Mucosa of rectum (tissue), 2 donors: Measurements from ENCODE around the gene FARSA.

Experiments
- H3K27ac ChIP-seq, 2 donors: one replicate each; pipeline ENCODE4 v1.7.0; 2013; ENCODE audit warnings: inconsistent platforms in 2 of 2, low read depth in 2 of 2, low read length in 2 of 2
- H3K27me3 ChIP-seq, 2 donors: one replicate each; pipeline ENCODE4 v1.7.0; 2013; ENCODE audit warnings: low read length in 2 of 2; ENCODE audit not compliant: control insufficient read depth in 2 of 2, insufficient read depth in 2 of 2
- H3K36me3 ChIP-seq, 2 donors: one replicate each; pipeline ENCODE4 v1.7.0; 2013; ENCODE audit warnings: low read length in 2 of 2; ENCODE audit not compliant: control insufficient read depth in 2 of 2, insufficient read depth in 2 of 2
- H3K4me1 ChIP-seq, 2 donors: one replicate each; pipeline ENCODE4 v1.7.0; 2013; ENCODE audit warnings: low read length in 2 of 2, mild to moderate bottlenecking in 1 of 2; ENCODE audit not compliant: control insufficient read depth in 2 of 2, insufficient read depth in 2 of 2
- H3K4me3 ChIP-seq, 2 donors: one replicate each; pipeline ENCODE4 v1.7.0; 2013; ENCODE audit warnings: low read length in 2 of 2
- H3K9ac ChIP-seq, 2 donors: one replicate each; pipeline ENCODE4 v1.7.0; 2013; ENCODE audit warnings: low read length in 2 of 2, low read depth in 1 of 2, mild to moderate bottlenecking in 1 of 2
- H3K9me3 ChIP-seq, 2 donors: one replicate each; pipeline ENCODE4 v1.7.0; 2013; ENCODE audit warnings: low read length in 2 of 2; ENCODE audit not compliant: control insufficient read depth in 2 of 2
- donor health status: healthy.
- donor health status: Normal muscosa, but diverticular disease.

The FARSA gene

GRCh38 chr19:12937927-12938778 is 4.6 kb upstream of the FARSA start, which contains the start of gene CALR:
Gene CALR, plus strand, starts transcription at chr19:12938609. Its CDS starts 71 bp downstream, at chr19:12938680.
- Histone ChIP-seq H3K9ac (peak within 1 kb of the TSS; percentile 95 to 97), H3K27me3 (no peaks in the 10 kb centered on the region), H3K4me1 (peaks cover 25 to 27% of the 10 kb centered on the region in 2 donors), H3K27ac (peak within 1 kb of the TSS; percentile 91 to 93), H3K4me3 (peak within 1 kb of the TSS; percentile 87 to 98), H3K36me3 (peaks cover 22 to 31% of the 10 kb centered on the region in 2 donors), H3K9me3 (no peaks in the 10 kb centered on the region)

GRCh38 chr19:12937093-12937926 is 3.8 kb upstream of the FARSA start:
- peak overlapping the region; percentile 48 to 52 for H3K9ac ChIP-seq
- H3K9me3 ChIP-seq, result no peaks in the 10 kb centered on the region
- peak overlapping the region; percentile 60 to 74 for H3K4me3 ChIP-seq
- H3K4me1 ChIP-seq, result peaks cover 32 to 35% of the 10 kb centered on the region in 2 donors
- peak overlapping the region; percentile 6 to 68 for H3K27ac ChIP-seq
- peaks cover 21 to 24% of the 10 kb centered on the region in 2 donors for H3K36me3 ChIP-seq
- no peaks in the 10 kb centered on the region for H3K27me3 ChIP-seq

DNA sequence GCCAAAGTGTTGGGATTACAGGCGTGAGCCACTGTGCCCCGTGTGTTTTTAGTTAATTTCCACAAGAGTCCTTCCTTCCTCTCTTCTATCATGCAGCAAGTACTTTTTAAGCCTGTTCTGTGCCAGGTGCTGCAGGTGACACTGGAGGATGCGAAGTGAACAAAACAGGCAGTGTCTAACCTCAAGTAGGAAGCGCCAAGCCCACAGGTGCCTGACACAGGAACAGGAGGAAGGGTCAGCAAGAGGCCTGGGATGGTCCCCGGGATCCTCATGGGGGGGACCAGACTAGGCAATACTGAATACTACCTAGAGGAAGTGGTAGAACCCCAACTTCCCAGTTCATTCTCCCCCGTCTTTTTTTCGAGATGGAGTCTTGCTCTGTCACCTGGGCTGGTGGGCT is 3.1 kb upstream of the FARSA start:
- Histone ChIP-seq H3K9me3 (no peaks in the 10 kb centered on the region), H3K9ac (no peak overlapping the region), H3K4me3 (no peak overlapping the region), H3K27ac (no peak overlapping the region), H3K4me1 (peaks cover 33 to 37% of the 10 kb centered on the region in 2 donors), H3K27me3 (no peaks in the 10 kb centered on the region), H3K36me3 (peaks cover 17 to 18% of the 10 kb centered on the region in 2 donors)

- peaks cover 7% of the 10 kb centered on the region in 2 donors for H3K36me3 ChIP-seq
- H3K4me1 ChIP-seq, result peaks cover 27% of the 10 kb centered on the region in 2 donors
- no peak overlapping the region for H3K27ac ChIP-seq
- no peaks in the 10 kb centered on the region for H3K9me3 ChIP-seq
- no peaks in the 10 kb centered on the region for H3K27me3 ChIP-seq
- no peak overlapping the region for H3K4me3 ChIP-seq
- no peak overlapping the region for H3K9ac ChIP-seq
Observed at GRCh38 chr19:12935071-12935470, 1.6 kb upstream of the FARSA start.

- Histone ChIP-seq H3K27ac (peak overlapping the region in 1 of 2 donors; percentile 85), H3K9ac (peak overlapping the region; percentile 94 to 95), H3K4me1 (peaks cover 12 to 15% of the 10 kb centered on the region in 2 donors), H3K9me3 (no peaks in the 10 kb centered on the region), H3K27me3 (no peaks in the 10 kb centered on the region), H3K36me3 (peaks cover 11 to 21% of the 10 kb centered on the region in 2 donors), H3K4me3 (peak overlapping the region; percentile 87 to 99)
Observed at GRCh38 chr19:12932392-12933286, 872 bp downstream of the FARSA start.

DNA sequence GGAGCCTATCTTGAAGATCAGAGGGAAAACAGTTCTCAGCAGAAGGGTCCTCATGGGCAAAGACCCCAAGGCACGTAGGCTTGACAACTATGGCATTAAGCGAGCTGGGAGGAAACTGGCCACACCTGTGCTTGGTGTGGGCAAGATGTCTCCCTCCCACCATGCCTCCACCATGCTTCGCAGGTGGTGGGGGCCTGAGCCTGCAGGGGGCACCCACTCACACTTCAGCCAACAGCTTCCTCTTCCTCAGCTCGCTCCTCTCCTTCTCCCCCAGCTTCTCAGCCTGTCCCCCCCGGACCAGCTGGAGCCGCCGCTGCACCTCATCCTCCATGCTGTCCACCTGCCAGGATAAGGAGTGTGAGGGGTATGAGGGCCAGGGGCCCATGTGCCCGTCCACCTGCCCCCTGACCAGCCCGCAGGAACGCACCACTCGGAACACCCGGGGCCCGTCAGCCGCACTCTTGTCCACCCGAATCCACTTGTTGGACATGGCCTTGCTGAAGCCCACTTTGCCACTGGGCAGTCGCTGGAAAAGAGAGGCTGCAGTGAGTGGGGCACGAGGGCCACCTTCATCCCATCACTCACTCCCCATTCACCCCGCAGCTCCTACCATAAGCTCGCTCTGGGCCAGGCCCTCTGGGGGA is 3.4 kb downstream of the FARSA start:
- Histone ChIP-seq H3K27ac (no peak overlapping the region), H3K4me3 (no peak overlapping the region), H3K36me3 (peaks cover 20 to 32% of the 10 kb centered on the region in 2 donors), H3K27me3 (no peaks in the 10 kb centered on the region), H3K4me1 (peaks cover 9 to 10% of the 10 kb centered on the region in 2 donors), H3K9ac (no peak overlapping the region), H3K9me3 (no peaks in the 10 kb centered on the region)

- Histone ChIP-seq H3K27ac (no peak overlapping the region), H3K9ac (no peak overlapping the region), H3K36me3 (peaks cover 40 to 56% of the 10 kb centered on the region in 2 donors), H3K27me3 (no peaks in the 10 kb centered on the region), H3K9me3 (no peaks in the 10 kb centered on the region), H3K4me3 (no peak overlapping the region), H3K4me1 (no peaks in the 10 kb centered on the region)
Observed at GRCh38 chr19:12924621-12925310, 8.7 kb downstream of the FARSA start.

GRCh38 chr19:12922959-12923358 is 10.6 kb downstream of the FARSA start:
- H3K4me3 ChIP-seq, result no peak overlapping the region
- H3K36me3 ChIP-seq, result peaks cover 33 to 42% of the 10 kb centered on the region in 2 donors
- H3K9me3 ChIP-seq, result no peaks in the 10 kb centered on the region
- no peaks in the 10 kb centered on the region for H3K27me3 ChIP-seq
- H3K4me1 ChIP-seq, result peaks cover 3 to 6% of the 10 kb centered on the region in 2 donors
- no peak overlapping the region for H3K9ac ChIP-seq
- no peak overlapping the region for H3K27ac ChIP-seq

GRCh38 chr19:12921047-12921446 is 12.5 kb downstream of the FARSA start:
- Histone ChIP-seq H3K27ac (no peak overlapping the region), H3K27me3 (no peaks in the 10 kb centered on the region), H3K9ac (no peak overlapping the region)

More at GRCh38 chr19:12921047-12921446, 12.5 kb downstream of the FARSA start:
- peaks cover 24 to 32% of the 10 kb centered on the region in 2 donors for H3K36me3 ChIP-seq
- no peaks in the 10 kb centered on the region for H3K9me3 ChIP-seq
- no peak overlapping the region for H3K4me3 ChIP-seq
- peaks cover 3 to 6% of the 10 kb centered on the region in 2 donors for H3K4me1 ChIP-seq
